ENCODE results near the gene PRRC1. TPM values are rescaled to one million over a fixed set of nuclear protein-coding genes. Genes with fewer than 3 reads are reported as not detected.
A peak's percentile ranks its signal among the peaks of the same experiment; 100 is the strongest.

PRRC1 gene
- total RNA-seq, 4 donors from 2014 or later: 22.8 to 43.7 (median 34.0) TPM

DNA sequence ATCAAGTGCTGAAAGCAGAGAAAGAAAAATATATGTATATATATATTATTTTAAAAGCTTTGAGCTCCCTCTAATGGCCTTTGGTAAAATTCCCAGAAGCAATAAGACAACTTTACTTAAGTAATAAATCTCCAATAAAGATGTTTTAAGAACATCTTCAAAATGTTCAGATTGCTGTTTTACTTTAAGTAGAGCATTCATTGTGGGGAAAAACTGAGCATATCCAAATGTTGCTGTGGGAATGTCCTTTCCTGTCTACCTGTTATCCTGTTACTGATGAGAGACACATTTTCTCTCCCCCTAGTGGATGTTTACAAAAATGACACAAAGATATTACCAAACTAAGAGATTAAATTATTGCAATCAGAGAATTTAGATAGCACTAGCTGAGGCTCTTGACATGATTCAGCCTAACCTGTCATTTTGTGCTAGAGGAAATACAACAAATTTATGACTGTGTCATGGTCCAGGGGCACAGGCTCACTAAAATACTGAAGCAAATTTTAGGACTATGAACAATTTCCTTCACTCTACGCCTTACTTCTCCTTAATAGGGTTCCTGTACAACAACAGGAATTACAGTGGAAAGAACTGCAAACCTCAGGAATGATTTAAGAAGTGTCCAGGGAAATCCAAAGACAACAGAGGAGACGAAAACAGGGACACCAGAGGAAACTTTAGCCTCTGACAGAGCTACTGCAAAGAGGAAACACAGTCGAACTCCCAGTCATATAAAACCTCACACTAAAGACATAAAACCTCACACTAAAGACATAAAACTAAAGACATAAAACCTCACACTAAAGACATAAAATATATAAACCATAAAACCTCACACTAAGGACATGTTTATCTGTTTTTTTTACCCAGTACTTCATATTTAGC, 24.3 kb upstream of the PRRC1 start:
- intact Hi-C loops (cut with DNase I): loop anchor here (10.0 kb wide), 1 partner anchor 178 kb away; no protein-coding TSS in a partner anchor
- TF ChIP-seq, protein P1, sequence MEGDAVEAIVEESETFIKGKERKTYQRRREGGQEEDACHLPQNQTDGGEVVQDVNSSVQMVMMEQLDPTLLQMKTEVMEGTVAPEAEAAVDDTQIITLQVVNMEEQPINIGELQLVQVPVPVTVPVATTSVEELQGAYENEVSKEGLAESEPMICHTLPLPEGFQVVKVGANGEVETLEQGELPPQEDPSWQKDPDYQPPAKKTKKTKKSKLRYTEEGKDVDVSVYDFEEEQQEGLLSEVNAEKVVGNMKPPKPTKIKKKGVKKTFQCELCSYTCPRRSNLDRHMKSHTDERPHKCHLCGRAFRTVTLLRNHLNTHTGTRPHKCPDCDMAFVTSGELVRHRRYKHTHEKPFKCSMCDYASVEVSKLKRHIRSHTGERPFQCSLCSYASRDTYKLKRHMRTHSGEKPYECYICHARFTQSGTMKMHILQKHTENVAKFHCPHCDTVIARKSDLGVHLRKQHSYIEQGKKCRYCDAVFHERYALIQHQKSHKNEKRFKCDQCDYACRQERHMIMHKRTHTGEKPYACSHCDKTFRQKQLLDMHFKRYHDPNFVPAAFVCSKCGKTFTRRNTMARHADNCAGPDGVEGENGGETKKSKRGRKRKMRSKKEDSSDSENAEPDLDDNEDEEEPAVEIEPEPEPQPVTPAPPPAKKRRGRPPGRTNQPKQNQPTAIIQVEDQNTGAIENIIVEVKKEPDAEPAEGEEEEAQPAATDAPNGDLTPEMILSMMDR (IDR thresholded peaks at IDR 0.05): peak; percentile 56 to 76 (median 64)
- no peak for TF ChIP-seq POLR2A (IDR thresholded peaks at IDR 0.05)
- no peak overlapping the region for H3K4me3 ChIP-seq
- 63% methylated on average over 3 of the region's 3 CpGs for whole genome bisulfite sequencing, 2 donors
- no peaks in the 10 kb centered on the region for H3K4me1 ChIP-seq
- H3K27ac ChIP-seq: no peak overlapping the region
- no peaks in the 10 kb centered on the region for H3K36me3 ChIP-seq
- DNase-seq: no peak
- peaks cover 0 to 26% (median 0%) of the 10 kb centered on the region in 4 donors for H3K27me3 ChIP-seq
- H3K9me3 ChIP-seq: no peaks in the 10 kb centered on the region

DNA sequence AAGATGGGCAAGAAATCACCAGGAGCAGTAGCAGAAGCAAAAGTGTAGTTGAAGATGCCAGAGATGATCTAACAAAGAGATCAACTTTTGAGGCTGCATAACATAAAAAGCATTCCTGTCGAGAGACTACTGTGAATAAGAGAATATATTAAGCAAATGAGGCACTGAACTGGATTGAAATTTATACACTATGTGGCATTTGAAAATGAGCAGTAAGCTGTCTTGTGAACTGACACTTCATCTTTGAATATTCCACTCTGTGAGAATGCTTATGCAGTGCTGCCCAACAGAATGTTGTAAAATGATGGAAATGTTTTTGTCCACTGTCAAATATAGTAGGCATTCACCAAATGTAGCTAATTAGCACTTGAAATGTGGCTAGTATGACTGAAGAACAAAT, 18.9 kb upstream of the PRRC1 start:
- intact Hi-C loops (cut with DNase I): loop anchor here (10.0 kb wide), 1 partner anchor 184 kb away; no protein-coding TSS in a partner anchor
- WGBS, 2 donors: 57 to 70% methylated on average over 1 of the region's 1 CpG
- H3K36me3 ChIP-seq: no peaks in the 10 kb centered on the region
- no peak overlapping the region for H3K4me3 ChIP-seq
- peaks cover 0 to 5% (median 0%) of the 10 kb centered on the region in 4 donors for H3K27me3 ChIP-seq
- no peak overlapping the region for H3K27ac ChIP-seq
- no peaks in the 10 kb centered on the region for H3K4me1 ChIP-seq
- no peaks in the 10 kb centered on the region for H3K9me3 ChIP-seq
- TF ChIP-seq POLR2A (IDR thresholded peaks at IDR 0.05): no peak
- TF ChIP-seq, protein P1 (IDR thresholded peaks at IDR 0.05): no peak
- no peak for DNase-seq

DNA sequence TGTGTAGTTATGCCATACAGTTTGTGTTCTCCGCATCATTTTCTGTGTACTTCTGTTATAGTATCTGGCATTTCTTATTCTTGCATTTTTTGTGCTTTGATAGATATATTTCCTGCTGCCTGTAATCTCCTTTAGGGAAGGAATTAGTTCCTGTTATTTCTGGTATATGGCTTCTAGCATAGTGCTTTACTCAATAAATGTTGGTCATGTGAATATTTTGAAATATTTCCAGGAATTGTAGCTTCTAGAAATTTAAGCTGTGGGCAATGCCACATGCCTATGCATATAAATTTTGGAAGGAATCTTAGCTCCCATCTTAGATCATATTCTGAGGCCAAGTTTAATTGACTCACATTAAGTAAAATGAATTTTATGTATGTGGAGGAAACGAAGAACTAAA, 11.5 kb upstream of the PRRC1 start:
- DNase-seq: no peak
- intact Hi-C loops (cut with DNase I): no loop called here
- Histone ChIP-seq H3K27ac (no peak overlapping the region), H3K9me3 (no peaks in the 10 kb centered on the region), H3K27me3 (no peaks in the 10 kb centered on the region), H3K4me3 (no peak overlapping the region), H3K36me3 (no peaks in the 10 kb centered on the region), H3K4me1 (no peaks in the 10 kb centered on the region)
- TF ChIP-seq, protein P1 (IDR thresholded peaks at IDR 0.05): no peak
- TF ChIP-seq POLR2A (IDR thresholded peaks at IDR 0.05): no peak
- 71 to 87% methylated on average over 2 of the region's 2 CpGs for WGBS, 2 donors

DNA sequence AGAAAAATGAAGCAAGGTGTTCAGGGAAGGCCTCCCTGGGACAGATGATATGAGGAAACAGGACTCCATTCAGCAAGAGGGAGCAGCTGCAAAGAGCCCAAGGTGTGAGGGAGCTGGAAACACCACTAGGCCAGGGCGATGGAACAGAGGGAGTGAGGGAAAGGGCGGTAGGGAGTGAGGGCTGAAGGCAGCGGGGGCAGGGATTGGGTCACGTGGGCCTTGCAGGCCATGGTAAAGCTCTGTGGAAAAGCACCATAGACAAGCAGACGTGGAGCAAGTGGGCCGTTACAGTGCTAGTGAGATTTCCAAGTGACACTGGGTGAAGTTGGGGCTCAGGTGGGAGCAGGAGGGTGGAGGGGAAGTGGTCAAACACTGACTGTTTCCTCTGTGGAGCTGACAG, 10.8 kb upstream of the PRRC1 start:
- peaks cover 0 to 4% (median 0%) of the 10 kb centered on the region in 4 donors for H3K27me3 ChIP-seq
- DNase-seq: no peak
- TF ChIP-seq, protein P1 (IDR thresholded peaks at IDR 0.05): no peak
- TF ChIP-seq POLR2A (IDR thresholded peaks at IDR 0.05): no peak
- WGBS, 2 donors: 71 to 77% methylated on average over 6 of the region's 6 CpGs
- no peaks in the 10 kb centered on the region for H3K9me3 ChIP-seq
- no peak overlapping the region for H3K4me3 ChIP-seq
- no peaks in the 10 kb centered on the region for H3K4me1 ChIP-seq
- no peak overlapping the region for H3K27ac ChIP-seq
- H3K36me3 ChIP-seq: no peaks in the 10 kb centered on the region
- intact Hi-C loops (cut with DNase I): no loop called here

DNA sequence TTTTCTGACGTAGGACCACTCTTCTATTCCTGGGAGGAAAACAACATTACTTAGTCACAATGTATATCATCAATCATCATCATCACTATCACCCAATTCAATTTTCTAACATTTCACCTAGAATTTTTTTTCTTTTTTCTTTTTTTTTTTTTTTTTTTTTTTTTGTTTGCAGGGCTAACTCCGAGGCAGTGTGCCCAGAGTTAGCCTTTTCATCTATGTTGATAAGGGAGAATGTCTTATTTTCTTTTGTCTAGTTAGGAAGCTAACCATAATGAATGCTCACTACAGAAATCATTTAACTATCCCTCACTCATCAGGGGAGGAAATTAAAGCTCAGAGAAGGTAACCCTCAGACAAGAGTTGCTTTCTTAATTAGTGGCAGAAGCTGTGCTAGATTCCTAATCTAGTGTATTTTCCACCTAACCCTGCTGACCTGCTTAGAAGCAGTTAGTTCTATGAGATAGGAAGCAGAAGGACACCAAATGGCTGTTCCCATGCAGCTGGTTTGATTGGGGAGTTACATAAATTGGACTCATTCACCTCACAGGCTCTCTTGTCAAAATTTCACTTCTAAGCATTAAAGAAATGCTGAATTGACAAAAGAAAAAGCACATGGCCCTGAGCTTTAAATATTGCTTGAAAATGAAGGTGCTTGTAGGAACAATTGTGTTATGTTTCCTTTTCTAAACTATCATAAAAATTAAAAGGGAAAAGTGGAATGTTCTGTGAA, 8.6 kb upstream of the PRRC1 start:
- 76 to 78% methylated on average over 2 of the region's 2 CpGs for WGBS, 2 donors
- Histone ChIP-seq H3K27me3 (peaks cover 0 to 8% (median 0%) of the 10 kb centered on the region in 4 donors), H3K4me1 (no peaks in the 10 kb centered on the region), H3K27ac (no peak overlapping the region), H3K36me3 (no peaks in the 10 kb centered on the region), H3K4me3 (no peak overlapping the region), H3K9me3 (no peaks in the 10 kb centered on the region)
- DNase-seq: no peak
- TF ChIP-seq, protein P1 (IDR thresholded peaks at IDR 0.05): no peak
- TF ChIP-seq POLR2A (IDR thresholded peaks at IDR 0.05): no peak
- intact Hi-C loops (cut with DNase I): no loop called here
